Measurements from ENCODE around the gene PLXDC1. TPM values are rescaled to one million over a fixed set of nuclear protein-coding genes. Genes with fewer than 3 reads are reported as not detected.

The PLXDC1 gene
- total RNA-seq, 1 experiment from 2014 or later: 0.75 TPM

DNA sequence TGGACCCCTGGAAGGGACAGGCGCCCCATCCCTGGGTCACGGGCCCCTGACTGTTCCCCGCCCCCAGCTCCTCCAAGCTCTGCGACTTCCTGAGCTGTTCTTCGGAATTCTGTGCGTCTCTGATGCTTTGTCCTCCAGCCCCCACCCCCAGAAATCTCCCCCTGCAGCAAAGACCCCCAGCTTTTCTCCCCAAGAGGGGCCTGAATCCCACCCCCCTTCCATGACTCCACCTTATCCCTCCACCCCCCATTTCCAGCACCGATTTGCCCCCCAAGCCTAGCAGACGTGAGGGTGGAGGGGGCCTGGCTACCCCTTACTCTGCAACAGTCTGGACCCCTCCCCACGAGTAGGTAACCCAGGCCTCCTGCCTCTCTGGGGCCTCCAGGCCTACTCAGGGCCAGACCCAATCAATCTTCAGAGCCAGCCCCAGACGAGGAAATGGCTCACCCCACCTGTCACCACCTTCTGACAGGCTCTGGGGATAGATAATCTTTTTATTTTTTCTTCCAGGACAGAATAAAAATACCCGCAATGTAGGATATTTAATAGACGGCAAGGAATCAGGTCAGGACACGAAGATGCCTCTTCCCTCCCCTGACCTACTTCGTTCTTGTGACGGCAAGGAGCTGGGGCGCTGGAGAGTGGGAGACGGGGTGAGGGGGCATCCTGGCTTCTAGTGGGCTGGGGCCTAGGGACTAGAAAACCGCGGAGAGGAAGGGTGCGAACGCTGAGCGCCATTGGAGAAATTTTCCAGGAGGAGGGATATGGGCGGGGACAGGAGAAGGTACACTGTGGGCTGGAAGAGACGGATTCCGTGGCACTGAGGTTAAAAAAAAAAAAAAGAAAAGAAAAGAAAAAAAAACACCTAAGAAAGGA lies 744 bp upstream of the PLXDC1 start:
- peak overlapping the region; percentile 87 for H3K4me3 ChIP-seq (ENCODE audit: low read depth, low read length, poor library complexity, severe bottlenecking)
- POLR2A ChIA-PET (ENCODE audit: low non-redundant PET): no interaction called here
- no peak for DNase-seq (ENCODE audit: low spot score)
- no peaks in the 10 kb centered on the region for H3K9me3 ChIP-seq (ENCODE audit: low read depth, low read length, poor library complexity, severe bottlenecking)
- no peaks in the 10 kb centered on the region for H3K27me3 ChIP-seq (replicated peaks; ENCODE audit: insufficient read depth, low read depth, low read length, poor library complexity)
- BruUV-seq (replicated peaks): no TSS peak
- no peaks in the 10 kb centered on the region for H3K4me1 ChIP-seq (ENCODE audit: insufficient read depth, low read length, poor library complexity, severe bottlenecking)
- TF ChIP-seq CTCF (conservative IDR thresholded peaks at IDR 0.05; ENCODE audit: low read depth, low read length) (no peak), EZH2 (IDR thresholded peaks at IDR 0.05; ENCODE audit: borderline replicate concordance, low read depth, low read length, poor library complexity, severe bottlenecking) (no peak)
- CTCF ChIA-PET: interaction anchor here (0.5 to 1.8 kb wide), 9 partner anchors 12 to 568 kb away, joined by 3 to 35 read pairs (median 6); partner anchors contain the start of gene RPL19
- intact Hi-C loops (cut with micrococcal nuclease; ENCODE audit: unreplicated experiment): loop anchor here (5.0 kb wide), 1 partner anchor 90 kb away; no protein-coding TSS in a partner anchor
- H3K36me3 ChIP-seq (ENCODE audit: insufficient read depth, low read length, poor library complexity, severe bottlenecking): no peaks in the 10 kb centered on the region
- no peak overlapping the region for H3K27ac ChIP-seq (ENCODE audit: low read depth, low read length, poor library complexity, severe bottlenecking)

GRCh38 chr17:39150795-39151149 lies 665 bp downstream of the PLXDC1 start:
- POLR2A ChIA-PET (ENCODE audit: low non-redundant PET): no interaction called here
- DNase-seq (ENCODE audit: low spot score): no peak
- CTCF ChIA-PET: no interaction called here

GRCh38 chr17:39150104-39150634 lies 1.3 kb downstream of the PLXDC1 start:
- ChIA-PET POLR2A (ENCODE audit: low non-redundant PET) (no interaction called here), CTCF (no interaction called here)
- Histone ChIP-seq H3K9me3 (ENCODE audit: low read depth, low read length, poor library complexity, severe bottlenecking) (no peaks in the 10 kb centered on the region), H3K4me1 (ENCODE audit: insufficient read depth, low read length, poor library complexity, severe bottlenecking) (no peaks in the 10 kb centered on the region), H3K36me3 (ENCODE audit: insufficient read depth, low read length, poor library complexity, severe bottlenecking) (no peaks in the 10 kb centered on the region), H3K27ac (ENCODE audit: low read depth, low read length, poor library complexity, severe bottlenecking) (no peak overlapping the region), H3K4me3 (ENCODE audit: low read depth, low read length, poor library complexity, severe bottlenecking) (no peak overlapping the region), H3K27me3 (replicated peaks; ENCODE audit: insufficient read depth, low read depth, low read length, poor library complexity) (no peaks in the 10 kb centered on the region)
- no TSS peak for BruUV-seq (replicated peaks)
- intact Hi-C loops (cut with micrococcal nuclease; ENCODE audit: unreplicated experiment): loop anchor here (5.0 kb wide), 1 partner anchor 92 kb away; no protein-coding TSS in a partner anchor
- TF ChIP-seq CTCF (conservative IDR thresholded peaks at IDR 0.05; ENCODE audit: low read depth, low read length): no peak
- TF ChIP-seq EZH2 (IDR thresholded peaks at IDR 0.05; ENCODE audit: borderline replicate concordance, low read depth, low read length, poor library complexity, severe bottlenecking): no peak
- DNase-seq (ENCODE audit: low spot score): no peak

More at GRCh38 chr17:39150795-39151149, 665 bp downstream of the PLXDC1 start:
- no peak for TF ChIP-seq EZH2 (IDR thresholded peaks at IDR 0.05; ENCODE audit: borderline replicate concordance, low read depth, low read length, poor library complexity, severe bottlenecking)
- no peak for TF ChIP-seq CTCF (conservative IDR thresholded peaks at IDR 0.05; ENCODE audit: low read depth, low read length)
- Histone ChIP-seq H3K4me3 (ENCODE audit: low read depth, low read length, poor library complexity, severe bottlenecking) (no peak overlapping the region), H3K36me3 (ENCODE audit: insufficient read depth, low read length, poor library complexity, severe bottlenecking) (no peaks in the 10 kb centered on the region), H3K27ac (ENCODE audit: low read depth, low read length, poor library complexity, severe bottlenecking) (no peak overlapping the region), H3K27me3 (replicated peaks; ENCODE audit: insufficient read depth, low read depth, low read length, poor library complexity) (no peaks in the 10 kb centered on the region), H3K4me1 (ENCODE audit: insufficient read depth, low read length, poor library complexity, severe bottlenecking) (no peaks in the 10 kb centered on the region), H3K9me3 (ENCODE audit: low read depth, low read length, poor library complexity, severe bottlenecking) (no peaks in the 10 kb centered on the region)
- no TSS peak for BruUV-seq (replicated peaks)
- intact Hi-C loops (cut with micrococcal nuclease; ENCODE audit: unreplicated experiment): loop anchor here (5.0 kb wide), 1 partner anchor 92 kb away; no protein-coding TSS in a partner anchor

Data from A673 (cell line).